ENCODE data around the gene SMYD3. TPM values are rescaled to one million over a fixed set of nuclear protein-coding genes. Genes with fewer than 3 reads are reported as not detected.

Gene SMYD3
- total and polyA plus RNA-seq, 2 donors (not counting 1 experiment from before 2014, with no cell fraction given): 9.7 to 37.2 TPM

- ATAC-seq (ENCODE audit: low read depth) (no peak), DNase-seq (no peak)
- H3K79me2 ChIP-seq (ENCODE audit: control insufficient read depth, insufficient read depth, low read length): no peaks in the 10 kb centered on the region
- no peaks in the 10 kb centered on the region for H3K36me3 ChIP-seq (replicated peaks in 1 of 2; ENCODE audit: control extremely low read depth in 1 of 2, control insufficient read depth in 1 of 2, extremely low read depth in 1 of 2, insufficient read depth in 2 of 2, low read length in 1 of 2)
- no peak overlapping the region for H3K4me2 ChIP-seq (replicated peaks; ENCODE audit: low read depth, low read length, poor library complexity, severe bottlenecking)
- Mint-ChIP-seq H3K4me3 (no peak overlapping the region), H3K27me3 (no peaks in the 10 kb centered on the region), H3K9me3 (ENCODE audit: insufficient read depth) (no peaks in the 10 kb centered on the region), H3K4me1 (no peaks in the 10 kb centered on the region), H3K27ac (no peak overlapping the region)
- intact Hi-C loops (cut with micrococcal nuclease): no loop called here
- H3K27ac ChIP-seq (ENCODE audit: low read length in 2 of 2): no peak overlapping the region
- TF ChIP-seq EZH2 (IDR thresholded peaks at IDR 0.05; ENCODE audit: borderline replicate concordance, insufficient read depth, low read depth, low read length, poor library complexity, severe bottlenecking) (no peak), CTCF (IDR thresholded peaks at IDR 0.05) (no peak)
- H3K27me3 ChIP-seq (replicated peaks in 1 of 4; ENCODE audit: control extremely low read depth in 1 of 4, control insufficient read depth in 3 of 4, insufficient read depth in 4 of 4, low read length in 3 of 4): no peaks in the 10 kb centered on the region
- H3K4me1 ChIP-seq (ENCODE audit: control insufficient read depth in 2 of 2, insufficient read depth in 2 of 2, low read length in 2 of 2): no peaks in the 10 kb centered on the region
- no peak overlapping the region for H3K4me3 ChIP-seq (ENCODE audit: control extremely low read depth in 1 of 5, extremely low read depth in 1 of 5, insufficient read depth in 1 of 5, low read depth in 2 of 5, low read length in 4 of 5)
- ChIA-PET POLR2A (no interaction called here), CTCF (no interaction called here)
- H3K9me3 ChIP-seq (ENCODE audit: control extremely low read depth in 1 of 3, control insufficient read depth in 2 of 3, insufficient read depth in 1 of 3, low read length in 2 of 3): no peaks in the 10 kb centered on the region
- no peaks in the 10 kb centered on the region for H4K20me1 ChIP-seq (ENCODE audit: control insufficient read depth, insufficient read depth, low read length, poor library complexity, severe bottlenecking)
- H2AFZ ChIP-seq (ENCODE audit: insufficient read depth, low read depth, low read length, poor library complexity, severe bottlenecking): no peak overlapping the region
- no peak overlapping the region for H3K9ac ChIP-seq (ENCODE audit: low read length)
Observed at GRCh38 chr1:246270236-246270635, 236.8 kb downstream of the SMYD3 start.

DNA sequence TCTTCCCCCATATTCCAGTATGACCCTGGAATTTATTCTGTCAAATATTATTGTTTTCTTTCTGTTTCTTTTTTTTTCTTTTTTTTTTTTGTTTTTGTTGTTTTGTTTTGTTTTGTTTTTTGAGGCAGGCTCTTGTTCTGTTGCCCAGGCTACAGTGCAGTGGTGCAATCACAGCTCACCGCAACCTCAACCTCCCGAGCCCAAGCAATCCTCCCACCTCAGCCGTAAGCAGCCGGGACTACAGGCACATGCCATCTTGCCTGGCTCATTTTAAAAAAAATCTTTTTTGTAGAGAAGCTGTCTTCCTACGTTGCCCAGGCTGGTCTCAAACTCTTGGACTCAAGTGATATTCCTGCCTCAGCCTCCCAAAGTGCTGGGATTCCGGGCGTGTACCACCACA is 237.6 kb downstream of the SMYD3 start:
- no peaks in the 10 kb centered on the region for H3K27me3 Mint-ChIP-seq
- POLR2A ChIA-PET: no interaction called here

More for the DNA sequence above, 237.6 kb downstream of the SMYD3 start:
- H3K4me2 ChIP-seq (replicated peaks; ENCODE audit: low read depth, low read length, poor library complexity, severe bottlenecking): no peak overlapping the region
- TF ChIP-seq EZH2 (IDR thresholded peaks at IDR 0.05; ENCODE audit: borderline replicate concordance, insufficient read depth, low read depth, low read length, poor library complexity, severe bottlenecking) (no peak), CTCF (IDR thresholded peaks at IDR 0.05) (no peak)
- Mint-ChIP-seq H3K4me1 (no peaks in the 10 kb centered on the region), H3K27ac (no peak overlapping the region), H3K9me3 (ENCODE audit: insufficient read depth) (no peaks in the 10 kb centered on the region), H3K4me3 (no peak overlapping the region)
- H3K4me3 ChIP-seq (ENCODE audit: control extremely low read depth in 1 of 5, extremely low read depth in 1 of 5, insufficient read depth in 1 of 5, low read depth in 2 of 5, low read length in 4 of 5): no peak overlapping the region
- no peaks in the 10 kb centered on the region for H3K9me3 ChIP-seq (ENCODE audit: control extremely low read depth in 1 of 3, control insufficient read depth in 2 of 3, insufficient read depth in 1 of 3, low read length in 2 of 3)
- ATAC-seq (ENCODE audit: low read depth) (no peak), DNase-seq (no peak)
- no peaks in the 10 kb centered on the region for H3K27me3 ChIP-seq (replicated peaks in 1 of 4; ENCODE audit: control extremely low read depth in 1 of 4, control insufficient read depth in 3 of 4, insufficient read depth in 4 of 4, low read length in 3 of 4)
- no peak overlapping the region for H2AFZ ChIP-seq (ENCODE audit: insufficient read depth, low read depth, low read length, poor library complexity, severe bottlenecking)
- H3K79me2 ChIP-seq (ENCODE audit: control insufficient read depth, insufficient read depth, low read length): no peaks in the 10 kb centered on the region
- H4K20me1 ChIP-seq (ENCODE audit: control insufficient read depth, insufficient read depth, low read length, poor library complexity, severe bottlenecking): no peaks in the 10 kb centered on the region
- intact Hi-C loops (cut with micrococcal nuclease): no loop called here
- WGBS (ENCODE audit: insufficient coverage): 100% methylated on average over 4 of the region's 7 CpGs
- CTCF ChIA-PET: no interaction called here
- no peak overlapping the region for H3K27ac ChIP-seq (ENCODE audit: low read length in 2 of 2)
- H3K36me3 ChIP-seq (replicated peaks in 1 of 2; ENCODE audit: control extremely low read depth in 1 of 2, control insufficient read depth in 1 of 2, extremely low read depth in 1 of 2, insufficient read depth in 2 of 2, low read length in 1 of 2): no peaks in the 10 kb centered on the region
- no peak overlapping the region for H3K9ac ChIP-seq (ENCODE audit: low read length)
- H3K4me1 ChIP-seq (ENCODE audit: control insufficient read depth in 2 of 2, insufficient read depth in 2 of 2, low read length in 2 of 2): no peaks in the 10 kb centered on the region
